Right atrium auricular region (tissue), 2 donors: ENCODE data around the gene GIMD1. TPM values are rescaled to one million over a fixed set of nuclear protein-coding genes. Genes with fewer than 3 reads are reported as not detected.
"Not testable (repeated sequence)": the region's sequence is repeated elsewhere in the genome, so short reads cannot be mapped to it uniquely, and the experiment has no call there.

Experiments
- DNase-seq: peaks from one replicate; pipeline ENCODE4 v3.0.0-alpha.2; 2019; ENCODE audit warnings: low spot score
- H3K27ac ChIP-seq, 2 donors: fragments of 200-600 bp; sonication (generic); 1 replicate in 1 of 2; 2 replicates in 1 of 2; pipeline ENCODE4 v1.5.1; 2016 to 2019
- H3K27me3 ChIP-seq, 2 donors: fragments of 200-600 bp; sonication (generic); one replicate each; pipeline versions ENCODE4 v1.5.1 to v1.6.0; 2017 to 2019
- H3K36me3 ChIP-seq: fragments of 200-600 bp; sonication (generic); one replicate; pipeline ENCODE4 v1.5.1; 2016
- H3K4me1 ChIP-seq, 2 donors: fragments of 200-600 bp; sonication (generic); one replicate each; pipeline versions ENCODE4 v1.5.1 to v1.6.0; 2017 to 2019
- H3K4me3 ChIP-seq, 2 donors: fragments of 200-600 bp; sonication (generic); 1 replicate in 1 of 2; 2 replicates in 1 of 2; pipeline ENCODE4 v1.5.1; 2017 to 2019; ENCODE audit warnings: mild to moderate bottlenecking in 1 of 2, moderate library complexity in 1 of 2
- H3K9me3 ChIP-seq, 2 donors: fragments of 200-600 bp; sonication (generic); one replicate each; pipeline ENCODE4 v1.5.1; 2019
- CTCF ChIP-seq, 2 donors: fragments of 200-600 bp; sonication (generic); IDR thresholded peaks; one replicate each; pipeline ENCODE4 v1.5.1; 2019; ENCODE audit warnings: antibody characterized with exemption in 2 of 2
- total RNA-seq, 2 donors: library from RNA; depleted of rRNA; stranded (reverse); fragments of >200 nt; gene quantifications; one replicate each; pipeline ENCODE4 v1.1.0, GENCODE V29; 2016

Gene GIMD1
- not detected for total RNA-seq

- Histone ChIP-seq H3K27me3 (no peaks in the 10 kb centered on the region), H3K4me1 (no peaks in the 10 kb centered on the region), H3K27ac (no peak within 1 kb of the TSS), H3K36me3 (no peaks in the 10 kb centered on the region), H3K4me3 (no peak within 1 kb of the TSS), H3K9me3 (no peaks in the 10 kb centered on the region)
- no peak for DNase-seq
- no peak for TF ChIP-seq CTCF (IDR thresholded peaks at IDR 0.05)
Observed at GRCh38 chr4:106368678-106369077, at the start of gene GIMD1. TSS of gene GIMD1 (minus strand) at chr4:106368778. CDS start at chr4:106367435, 1,343 bp downstream.

- H3K9me3 ChIP-seq, result no peaks in the 10 kb centered on the region
- DNase-seq, result no peak
- H3K36me3 ChIP-seq, result no peaks in the 10 kb centered on the region
- H3K4me1 ChIP-seq, result no peaks in the 10 kb centered on the region
- no peaks in the 10 kb centered on the region for H3K27me3 ChIP-seq
- no peak overlapping the region for H3K27ac ChIP-seq
- H3K4me3 ChIP-seq, result no peak overlapping the region
- TF ChIP-seq CTCF (IDR thresholded peaks at IDR 0.05), result no peak
Observed at GRCh38 chr4:106414366-106414765, 45.8 kb upstream of the GIMD1 start.

- DNase-seq, result no peak
- no peak overlapping the region for H3K4me3 ChIP-seq
- no peak for TF ChIP-seq CTCF (IDR thresholded peaks at IDR 0.05)
Observed at GRCh38 chr4:106409901-106410889, 41.6 kb upstream of the GIMD1 start.

GRCh38 chr4:106408004-106408403, 39.4 kb upstream of the GIMD1 start:
- not testable (repeated sequence) for H3K36me3 ChIP-seq, H3K4me1 ChIP-seq, H3K4me3 ChIP-seq, H3K9me3 ChIP-seq, H3K27me3 ChIP-seq, H3K27ac ChIP-seq, DNase-seq

More at GRCh38 chr4:106409901-106410889, 41.6 kb upstream of the GIMD1 start:
- Histone ChIP-seq H3K27me3 (no peaks in the 10 kb centered on the region), H3K9me3 (no peaks in the 10 kb centered on the region), H3K27ac (no peak overlapping the region), H3K36me3 (no peaks in the 10 kb centered on the region), H3K4me1 (no peaks in the 10 kb centered on the region)

GRCh38 chr4:106401157-106401556, 32.6 kb upstream of the GIMD1 start:
- Histone ChIP-seq H3K4me1 (no peaks in the 10 kb centered on the region), H3K36me3 (no peaks in the 10 kb centered on the region), H3K27me3 (no peaks in the 10 kb centered on the region), H3K4me3 (no peak overlapping the region), H3K9me3 (peaks cover 3 to 39% of the 10 kb centered on the region in 2 donors), H3K27ac (no peak overlapping the region)
- DNase-seq, result no peak
- TF ChIP-seq CTCF (IDR thresholded peaks at IDR 0.05), result no peak

GRCh38 chr4:106398898-106399297, 30.3 kb upstream of the GIMD1 start:
- H3K9me3 ChIP-seq, result peaks cover 8 to 61% of the 10 kb centered on the region in 2 donors
- H3K27me3 ChIP-seq, H3K27ac ChIP-seq, DNase-seq, H3K36me3 ChIP-seq, H3K4me3 ChIP-seq, H3K4me1 ChIP-seq: not testable (repeated sequence)
